ENCODE results near the gene NFILZ.

The NFILZ gene

DNA sequence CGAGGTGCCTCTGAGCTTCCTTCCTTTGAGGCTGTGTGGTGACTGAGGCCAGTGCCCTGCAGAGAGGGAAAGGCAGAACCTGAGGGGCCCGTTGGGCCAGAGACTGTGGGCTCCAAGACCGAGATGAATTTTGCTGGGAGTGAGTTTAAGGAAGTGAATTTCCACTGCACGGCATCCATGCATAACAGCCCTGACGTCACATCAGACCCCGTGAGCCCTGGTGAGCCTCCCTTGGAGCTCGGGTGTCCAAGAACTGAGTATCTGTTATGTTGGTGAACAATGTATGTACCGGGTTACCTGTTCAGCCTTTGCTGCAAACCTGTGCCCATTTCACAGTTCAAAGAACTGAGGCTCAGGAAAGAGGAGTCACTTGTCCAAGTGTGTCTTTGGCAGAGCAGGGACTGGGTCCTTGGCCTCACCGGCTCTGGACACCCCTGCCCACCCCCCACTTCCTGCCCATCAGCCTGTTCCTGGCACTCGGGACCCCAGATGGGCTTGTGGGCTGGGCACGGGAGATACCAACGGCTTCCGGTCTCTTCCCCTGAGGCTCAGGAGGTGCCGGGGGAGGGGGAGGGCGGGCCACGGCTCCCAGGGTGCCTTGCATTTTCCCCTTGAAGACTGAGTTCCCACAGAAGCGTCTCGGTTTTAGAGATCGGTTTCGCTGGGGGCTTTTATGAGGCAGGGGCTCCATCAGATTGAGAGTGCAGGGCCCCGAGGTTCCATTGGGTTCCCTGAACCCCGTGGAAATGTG is 33.7 kb downstream of the NFILZ start:
- no peak overlapping the region for H3K27ac Mint-ChIP-seq
- no peak overlapping the region for H3K4me3 Mint-ChIP-seq
- H3K36me3 Mint-ChIP-seq (ENCODE audit: low read depth): no peaks in the 10 kb centered on the region
- TF ChIP-seq, protein P1, sequence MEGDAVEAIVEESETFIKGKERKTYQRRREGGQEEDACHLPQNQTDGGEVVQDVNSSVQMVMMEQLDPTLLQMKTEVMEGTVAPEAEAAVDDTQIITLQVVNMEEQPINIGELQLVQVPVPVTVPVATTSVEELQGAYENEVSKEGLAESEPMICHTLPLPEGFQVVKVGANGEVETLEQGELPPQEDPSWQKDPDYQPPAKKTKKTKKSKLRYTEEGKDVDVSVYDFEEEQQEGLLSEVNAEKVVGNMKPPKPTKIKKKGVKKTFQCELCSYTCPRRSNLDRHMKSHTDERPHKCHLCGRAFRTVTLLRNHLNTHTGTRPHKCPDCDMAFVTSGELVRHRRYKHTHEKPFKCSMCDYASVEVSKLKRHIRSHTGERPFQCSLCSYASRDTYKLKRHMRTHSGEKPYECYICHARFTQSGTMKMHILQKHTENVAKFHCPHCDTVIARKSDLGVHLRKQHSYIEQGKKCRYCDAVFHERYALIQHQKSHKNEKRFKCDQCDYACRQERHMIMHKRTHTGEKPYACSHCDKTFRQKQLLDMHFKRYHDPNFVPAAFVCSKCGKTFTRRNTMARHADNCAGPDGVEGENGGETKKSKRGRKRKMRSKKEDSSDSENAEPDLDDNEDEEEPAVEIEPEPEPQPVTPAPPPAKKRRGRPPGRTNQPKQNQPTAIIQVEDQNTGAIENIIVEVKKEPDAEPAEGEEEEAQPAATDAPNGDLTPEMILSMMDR (IDR thresholded peaks at IDR 0.05; ENCODE audit: unreplicated experiment in 3 of 3): no peak
- H3K27me3 Mint-ChIP-seq (ENCODE audit: low read depth): peaks cover 32% of the 10 kb centered on the region
- no peaks in the 10 kb centered on the region for H3K9me3 Mint-ChIP-seq
- H3K4me1 Mint-ChIP-seq: no peaks in the 10 kb centered on the region

- H3K27ac Mint-ChIP-seq: no peak overlapping the region
- no peaks in the 10 kb centered on the region for H3K4me1 Mint-ChIP-seq
- H3K36me3 Mint-ChIP-seq (ENCODE audit: low read depth): no peaks in the 10 kb centered on the region
- peaks cover 30% of the 10 kb centered on the region for H3K27me3 Mint-ChIP-seq (ENCODE audit: low read depth)
- H3K9me3 Mint-ChIP-seq: no peaks in the 10 kb centered on the region
- H3K4me3 Mint-ChIP-seq: no peak overlapping the region
- TF ChIP-seq, protein P1 (IDR thresholded peaks at IDR 0.05; ENCODE audit: unreplicated experiment in 3 of 3): no peak
These were observed 34.2 kb downstream of the NFILZ start for GRCh38 chr19:8664671-8665057.

DNA sequence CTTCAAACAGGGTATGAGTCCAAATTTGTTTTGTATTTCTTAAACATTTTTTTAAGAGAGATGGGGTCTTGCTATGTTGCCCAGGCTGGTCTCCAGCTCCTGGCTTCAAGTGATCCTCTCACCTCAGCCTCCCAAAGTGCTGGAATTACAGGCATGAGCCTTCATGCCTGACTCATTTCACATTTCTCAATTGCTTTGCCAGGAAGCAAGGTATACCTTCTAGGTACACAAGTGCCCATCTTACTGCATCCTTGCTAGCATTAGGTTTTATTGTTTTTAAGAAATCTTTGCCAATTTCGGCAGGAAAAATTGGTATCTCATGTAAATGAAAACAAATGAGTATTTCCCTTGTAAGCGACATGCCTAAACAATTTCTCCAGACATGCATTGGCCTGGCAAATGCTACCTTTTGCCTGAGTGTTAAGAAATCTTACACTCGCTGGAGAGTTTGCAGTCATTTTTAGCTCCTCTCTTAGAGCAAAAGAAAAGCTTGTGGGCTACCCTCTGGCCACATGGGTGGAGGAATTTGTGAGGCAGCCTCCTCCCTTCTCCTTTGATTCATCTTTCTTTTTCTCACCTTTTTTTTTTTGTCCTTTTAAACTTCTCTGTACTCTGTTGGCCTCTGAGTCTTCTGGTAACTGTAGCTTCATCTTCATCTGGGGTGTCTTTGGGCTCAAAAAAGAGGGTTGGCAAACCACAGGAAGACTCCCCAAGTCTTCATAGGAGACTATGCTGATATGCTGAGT is 35.2 kb downstream of the NFILZ start:
- no peak overlapping the region for H3K27ac Mint-ChIP-seq
- no peak overlapping the region for H3K4me3 Mint-ChIP-seq
- TF ChIP-seq, protein P1 (IDR thresholded peaks at IDR 0.05; ENCODE audit: unreplicated experiment in 3 of 3): no peak
- H3K9me3 Mint-ChIP-seq: no peaks in the 10 kb centered on the region
- peaks cover 22% of the 10 kb centered on the region for H3K27me3 Mint-ChIP-seq (ENCODE audit: low read depth)
- H3K4me1 Mint-ChIP-seq: no peaks in the 10 kb centered on the region
- no peaks in the 10 kb centered on the region for H3K36me3 Mint-ChIP-seq (ENCODE audit: low read depth)

GRCh38 chr19:8666814-8667405 is 36.5 kb downstream of the NFILZ start:
- TF ChIP-seq, protein P1 (IDR thresholded peaks at IDR 0.05; ENCODE audit: unreplicated experiment in 3 of 3): no peak
- Mint-ChIP-seq H3K36me3 (ENCODE audit: low read depth) (no peaks in the 10 kb centered on the region), H3K4me1 (no peaks in the 10 kb centered on the region), H3K9me3 (no peaks in the 10 kb centered on the region), H3K27me3 (ENCODE audit: low read depth) (peaks cover 18% of the 10 kb centered on the region), H3K4me3 (no peak overlapping the region), H3K27ac (no peak overlapping the region)

DNA sequence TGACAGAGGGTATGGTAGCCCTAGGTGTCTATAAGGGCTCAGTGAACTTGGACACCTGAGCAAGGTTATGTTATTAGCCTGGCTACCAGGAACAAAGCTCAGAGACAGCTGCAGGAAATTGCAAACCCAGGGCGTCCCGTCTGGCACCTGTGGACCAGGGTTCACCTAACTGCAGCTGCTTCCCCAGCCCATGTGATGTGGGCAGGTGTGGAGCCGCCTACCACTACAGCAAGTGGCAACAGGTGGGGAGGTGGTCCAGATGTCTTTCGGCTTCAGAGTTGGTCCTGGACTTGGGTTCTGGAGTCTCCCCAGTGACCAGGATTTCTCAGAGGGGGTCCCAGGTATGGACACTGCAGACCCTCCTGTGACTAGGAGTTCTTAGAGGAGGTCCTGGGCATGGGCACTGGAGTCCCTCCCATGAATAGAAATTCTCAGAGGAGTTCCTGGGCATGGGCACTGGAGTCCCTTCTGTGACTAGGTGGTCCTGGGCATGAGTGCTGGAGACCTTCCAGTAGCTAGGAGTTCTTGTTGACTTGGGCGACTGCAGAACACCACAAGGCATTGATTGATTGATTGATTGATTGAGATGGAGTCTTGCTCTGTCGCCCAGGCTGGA is 43.0 kb downstream of the NFILZ start:
- TF ChIP-seq, protein P1 (IDR thresholded peaks at IDR 0.05; ENCODE audit: unreplicated experiment in 3 of 3): no peak
- Mint-ChIP-seq H3K36me3 (ENCODE audit: low read depth) (no peaks in the 10 kb centered on the region), H3K4me3 (no peak overlapping the region), H3K4me1 (no peaks in the 10 kb centered on the region), H3K27me3 (ENCODE audit: low read depth) (peaks cover 8% of the 10 kb centered on the region), H3K27ac (no peak overlapping the region), H3K9me3 (peaks cover 12% of the 10 kb centered on the region)

Data from nephron (organoid).